ENCODE data around the gene PPP1R13B.

Gene PPP1R13B

GRCh38 chr14:103728141-103728540 is 119.2 kb downstream of the PPP1R13B start:
- no peak for DNase-seq (ENCODE audit: low read depth)
- no peak for TF ChIP-seq CTCF (conservative IDR thresholded peaks at IDR 0.05; ENCODE audit: low read length)
- no peak overlapping the region for H3K4me3 ChIP-seq (ENCODE audit: low read length)

DNA sequence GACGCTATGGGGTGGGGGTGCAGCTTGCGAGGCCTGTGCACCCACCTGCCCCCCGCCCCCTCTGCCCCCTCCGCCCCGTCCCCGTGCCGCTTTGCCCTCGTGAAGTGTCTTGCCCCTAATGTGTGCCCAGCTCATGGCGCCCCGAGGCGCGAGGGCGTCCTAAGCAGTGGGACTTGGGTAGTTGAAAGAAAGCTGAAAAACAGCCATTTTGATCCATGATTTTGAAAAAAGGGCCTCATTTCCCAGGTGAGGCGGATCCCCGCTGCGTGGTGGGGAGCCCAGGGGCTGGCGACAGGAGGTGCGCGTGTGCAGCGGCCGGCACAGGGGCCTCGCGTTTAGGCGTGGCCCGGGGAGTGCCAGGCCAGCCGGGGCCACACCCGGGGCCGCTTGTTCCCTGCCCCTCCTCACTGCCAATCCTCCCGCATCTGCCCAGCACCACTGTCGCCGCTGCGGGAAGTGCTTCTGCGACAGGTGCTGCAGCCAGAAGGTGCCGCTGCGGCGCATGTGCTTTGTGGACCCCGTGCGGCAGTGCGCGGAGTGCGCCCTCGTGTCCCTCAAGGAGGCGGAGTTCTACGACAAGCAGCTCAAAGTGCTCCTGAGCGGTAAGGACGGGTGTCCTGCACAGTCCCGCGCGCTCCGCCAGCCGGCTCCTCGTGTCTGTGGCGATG is 119.9 kb downstream of the PPP1R13B start:
- no peak for TF ChIP-seq CTCF (conservative IDR thresholded peaks at IDR 0.05; ENCODE audit: low read length)
- no peak for DNase-seq (ENCODE audit: low read depth)
- no peak overlapping the region for H3K4me3 ChIP-seq (ENCODE audit: low read length)

DNA sequence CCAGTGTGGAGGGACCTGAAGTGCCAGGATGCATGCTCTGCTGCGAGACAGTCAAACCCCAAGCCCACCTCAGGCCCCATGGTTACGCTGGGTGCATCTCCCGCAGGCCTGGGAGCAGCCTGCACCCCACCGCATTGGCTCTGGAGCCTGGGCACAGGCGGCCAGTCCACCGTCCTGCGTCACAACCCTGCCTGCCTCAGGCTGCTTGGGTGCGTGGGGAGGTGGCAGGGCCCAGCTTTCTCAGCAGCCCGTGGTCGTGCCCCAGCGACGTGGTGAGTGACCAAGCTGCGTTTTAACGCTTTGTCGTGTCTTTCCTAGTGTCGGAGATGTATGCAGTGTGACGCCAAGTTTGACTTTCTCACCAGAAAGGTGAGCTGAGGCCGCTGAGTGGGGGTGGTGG is 120.9 kb downstream of the PPP1R13B start:
- H3K4me3 ChIP-seq (ENCODE audit: low read length) = no peak overlapping the region
- no peak for DNase-seq (ENCODE audit: low read depth)
- TF ChIP-seq CTCF (conservative IDR thresholded peaks at IDR 0.05; ENCODE audit: low read length) = no peak

GRCh38 chr14:103725739-103726395 is 121.5 kb downstream of the PPP1R13B start:
- DNase-seq (ENCODE audit: low read depth) = no peak
- no peak for TF ChIP-seq CTCF (conservative IDR thresholded peaks at IDR 0.05; ENCODE audit: low read length)
- H3K4me3 ChIP-seq (ENCODE audit: low read length) = no peak overlapping the region

- TF ChIP-seq CTCF (conservative IDR thresholded peaks at IDR 0.05; ENCODE audit: low read length) = no peak
- no peak for DNase-seq (ENCODE audit: low read depth)
- no peak overlapping the region for H3K4me3 ChIP-seq (ENCODE audit: low read length)
Observed at GRCh38 chr14:103725001-103725682, 122.2 kb downstream of the PPP1R13B start.

DNA sequence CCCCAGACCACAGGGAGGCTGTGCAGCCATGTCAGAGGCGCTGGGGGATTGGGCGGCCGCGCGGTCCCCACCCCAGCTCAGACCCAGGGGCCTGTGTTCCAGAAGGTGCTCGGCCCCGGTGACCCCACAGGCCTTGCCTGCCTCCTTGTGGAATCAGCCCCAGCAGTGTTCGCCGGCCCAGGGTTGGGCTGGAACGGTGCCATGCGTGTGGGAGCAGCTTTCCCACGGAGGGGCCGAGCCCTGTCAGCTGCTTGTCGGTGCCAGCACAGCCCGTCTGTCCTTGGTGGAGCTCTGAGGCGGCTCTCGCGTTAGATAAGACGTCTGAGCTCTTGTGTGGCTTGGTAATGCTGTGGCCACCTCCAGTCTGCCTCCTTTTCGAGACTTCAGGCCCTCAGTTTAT is 123.3 kb downstream of the PPP1R13B start:
- H3K4me3 ChIP-seq (ENCODE audit: low read length) = no peak overlapping the region
- no peak for TF ChIP-seq CTCF (conservative IDR thresholded peaks at IDR 0.05; ENCODE audit: low read length)
- DNase-seq (ENCODE audit: low read depth) = peak; percentile 46

GRCh38 chr14:103723748-103724081 is 123.7 kb downstream of the PPP1R13B start:
- no peak for DNase-seq (ENCODE audit: low read depth)
- no peak overlapping the region for H3K4me3 ChIP-seq (ENCODE audit: low read length)
- TF ChIP-seq CTCF (conservative IDR thresholded peaks at IDR 0.05; ENCODE audit: low read length) = no peak

All from AG10803 (cell line).